Measurements from ENCODE around the gene RGS3.

DNA sequence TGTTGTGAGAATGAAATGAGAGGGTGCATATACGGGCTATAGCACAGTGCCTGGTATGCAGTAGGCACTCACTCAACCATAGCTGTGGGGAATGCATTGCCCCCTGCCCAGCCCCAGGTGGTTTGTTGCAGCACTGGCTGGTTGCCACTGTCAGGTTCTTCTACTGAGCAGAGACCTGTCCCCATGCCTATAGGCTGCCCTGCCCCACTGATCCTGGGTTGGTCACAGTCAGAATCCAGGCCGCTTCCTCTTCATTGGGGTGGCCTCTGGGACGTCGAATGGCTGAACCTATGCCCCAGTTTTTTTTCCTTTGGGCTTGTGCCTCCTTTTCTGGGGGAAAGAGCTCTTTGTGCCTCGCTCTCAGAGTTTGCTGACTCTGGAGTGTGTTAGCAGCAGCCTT lies 74.6 kb downstream of the RGS3 start:
- TF ChIP-seq EZH2 (IDR thresholded peaks at IDR 0.05; ENCODE audit: insufficient read depth, low read length) (no peak), CTCF (IDR thresholded peaks at IDR 0.05; ENCODE audit: insufficient read depth, low read depth, low read length) (no peak)

Data from astrocyte (in vitro differentiated cells and primary cell).